Activated CD4-positive, CD25-positive, alpha-beta regulatory T cell treated with anti-CD3 and anti-CD28 coated beads, Interleukin-2, amount 50 U/mL, for 24 hours (primary cell): ENCODE measurements around the gene SDCCAG8.
"Not testable (repeated sequence)": the region's sequence is repeated elsewhere in the genome, so short reads cannot be mapped to it uniquely, and the experiment has no call there.

Source experiments
- ATAC-seq, 2 donors: fragments of 150-1000 bp; cut with Tn5 transposase; one replicate each; pipeline ENCODE4 v1.10.0; 2021; ENCODE audit warnings: mild to moderate bottlenecking in 1 of 2, moderate library complexity in 1 of 2

SDCCAG8 gene

DNA sequence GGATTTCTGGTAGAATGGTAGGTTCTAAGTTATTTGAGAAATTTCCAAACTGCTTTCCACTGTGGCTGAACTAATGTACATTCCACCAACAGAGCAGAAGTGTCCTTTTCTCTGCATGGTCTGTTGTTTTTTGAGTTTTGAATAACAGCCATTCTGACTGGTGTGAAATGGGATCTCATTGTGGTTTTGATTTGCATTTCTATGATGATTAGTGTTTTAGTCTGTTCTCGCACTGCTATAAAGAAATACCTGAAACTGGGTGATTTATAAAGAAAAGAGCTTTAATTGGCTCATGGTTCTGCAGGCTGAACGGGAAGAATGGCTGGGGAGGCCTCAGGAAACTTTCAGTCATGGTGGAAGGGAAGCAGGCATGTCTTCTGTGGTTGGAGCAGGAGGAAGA lies 80.3 kb downstream of the SDCCAG8 start:
- ATAC-seq, result no peak

DNA sequence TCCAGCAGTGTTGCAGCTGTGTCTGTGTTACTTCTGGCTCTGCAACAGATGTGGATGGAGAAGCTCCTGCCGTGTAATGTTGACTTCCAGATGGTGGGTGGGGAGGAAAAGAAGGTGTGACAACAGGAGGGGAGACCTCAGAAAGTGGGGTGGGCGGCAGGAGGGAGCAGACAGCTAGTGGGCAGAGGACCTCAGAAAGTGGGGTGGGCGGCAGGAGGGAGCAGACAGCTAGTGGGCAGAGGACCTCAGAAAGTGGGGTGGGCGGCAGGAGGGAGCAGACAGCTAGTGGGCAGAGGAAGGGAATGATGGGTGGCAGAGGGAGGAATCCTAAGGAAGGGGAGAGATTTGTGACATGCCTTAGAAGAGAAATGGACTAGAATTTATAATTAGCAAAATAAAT lies 83.0 kb downstream of the SDCCAG8 start:
- ATAC-seq, result not testable (repeated sequence)

DNA sequence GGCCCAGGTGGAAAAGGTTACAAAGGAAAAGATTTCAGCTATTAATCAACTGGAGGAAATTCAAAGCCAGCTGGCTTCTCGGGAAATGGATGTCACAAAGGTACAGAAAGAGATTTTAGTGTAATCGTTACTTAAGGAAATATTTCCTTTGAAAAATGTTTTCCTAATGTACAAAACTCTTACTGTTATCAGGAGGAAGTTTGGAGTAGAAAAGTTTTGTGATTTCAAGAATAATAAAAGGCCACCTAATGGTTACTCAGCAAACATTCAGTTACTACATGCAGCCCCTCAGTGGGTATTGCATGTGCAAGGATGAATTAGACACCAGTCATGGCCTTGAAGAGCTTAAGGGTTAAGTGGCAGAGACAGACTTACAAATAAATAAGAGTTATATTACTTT lies 85.2 kb downstream of the SDCCAG8 start:
- ATAC-seq, result no peak

DNA sequence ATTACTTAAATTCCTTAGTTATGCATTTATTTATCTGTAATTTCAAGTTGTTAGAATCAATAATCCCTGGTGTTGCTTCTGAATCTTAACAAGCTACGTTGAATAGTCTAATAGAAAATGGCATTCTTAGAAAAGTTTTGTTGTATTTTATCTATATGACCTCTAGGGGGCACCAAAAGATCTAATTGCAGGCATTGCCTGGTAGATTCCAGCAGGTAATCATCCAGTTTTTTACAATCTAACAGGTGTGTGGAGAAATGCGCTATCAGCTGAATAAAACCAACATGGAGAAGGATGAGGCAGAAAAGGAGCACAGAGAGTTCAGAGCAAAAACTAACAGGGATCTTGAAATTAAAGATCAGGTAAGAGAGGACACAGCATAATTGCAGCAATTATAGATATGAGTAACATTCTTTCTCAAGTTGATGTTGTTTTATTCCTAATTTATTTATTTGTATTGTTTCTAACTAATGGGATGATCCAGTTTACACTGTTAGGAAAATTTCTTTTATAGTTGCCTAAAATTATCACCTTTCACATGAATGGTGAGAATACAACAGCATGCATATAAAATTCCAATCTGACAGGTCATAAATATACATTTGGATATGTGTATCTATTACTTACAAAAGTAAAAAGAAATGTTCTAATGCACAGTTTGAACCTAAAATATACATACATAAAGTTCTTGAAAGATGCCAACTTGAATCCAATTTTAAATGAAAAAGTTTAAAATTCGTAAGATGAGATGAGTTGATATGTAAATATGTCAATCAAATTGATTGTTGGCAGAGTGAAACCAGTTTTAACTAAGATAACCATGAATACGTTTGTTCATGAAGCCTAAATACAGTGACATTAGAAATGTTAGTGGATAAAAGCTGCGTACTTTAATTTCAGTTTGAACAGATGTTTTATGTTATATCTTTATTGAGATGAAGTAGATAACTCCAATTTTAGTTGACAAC lies 88.4 kb downstream of the SDCCAG8 start:
- peak in 1 of 2 donors; percentile 30 for ATAC-seq

DNA sequence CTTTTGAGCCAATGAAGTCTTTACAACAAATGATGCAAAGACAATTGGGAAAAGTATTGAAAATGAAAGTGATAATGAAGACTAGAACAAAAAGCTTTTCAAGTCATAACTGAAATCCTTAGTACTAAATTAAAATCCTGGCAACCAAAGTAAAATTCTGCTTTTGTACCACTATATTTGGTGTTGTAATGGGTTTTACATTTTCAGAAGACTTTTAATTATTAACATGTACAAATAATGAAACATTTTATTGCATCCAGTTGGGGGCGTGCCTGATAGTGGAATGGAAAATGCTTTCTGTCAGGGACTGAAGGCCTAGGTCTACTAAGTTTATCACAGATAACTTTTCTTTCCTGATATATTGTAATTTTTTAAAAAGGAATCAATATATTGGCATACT lies 89.4 kb downstream of the SDCCAG8 start:
- no peak for ATAC-seq

DNA sequence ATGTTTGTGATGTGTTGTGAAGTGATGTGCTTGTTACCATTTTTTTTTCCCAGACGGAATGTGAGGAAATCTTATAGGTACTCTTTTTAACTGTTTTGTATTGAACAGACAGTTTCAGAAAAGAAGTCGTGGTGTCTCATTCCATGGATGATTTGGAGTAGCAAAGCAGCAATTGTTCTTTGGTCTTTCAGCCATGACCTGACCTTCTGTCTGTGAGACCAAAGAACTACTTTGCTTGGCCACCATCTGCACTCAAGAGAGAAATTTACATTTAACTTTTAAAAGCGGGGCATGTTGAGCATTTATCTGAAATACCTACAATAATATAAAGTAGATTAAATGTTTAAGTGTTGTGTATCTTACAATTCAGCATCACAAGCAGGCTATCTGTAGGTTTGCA lies 90.2 kb downstream of the SDCCAG8 start:
- no peak for ATAC-seq

DNA sequence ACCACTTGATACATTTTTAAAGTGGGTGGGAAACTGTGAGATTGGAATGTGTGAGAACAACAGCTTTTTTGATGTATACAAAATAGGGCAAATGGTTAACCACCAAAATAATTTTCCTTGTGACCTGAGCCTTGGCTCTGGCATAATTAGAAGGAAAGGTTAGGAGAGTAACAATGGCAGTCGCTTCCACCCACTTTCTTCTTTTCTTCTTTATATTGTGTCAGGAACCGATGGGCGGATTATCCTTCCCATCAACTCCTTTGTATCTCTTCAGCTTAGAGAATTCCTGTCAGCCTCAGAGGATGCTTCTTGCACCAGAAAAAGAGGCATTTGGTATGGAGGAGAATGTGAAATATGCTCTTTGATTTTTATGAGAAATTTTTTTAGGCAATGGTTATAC lies 90.6 kb downstream of the SDCCAG8 start:
- ATAC-seq, result no peak

DNA sequence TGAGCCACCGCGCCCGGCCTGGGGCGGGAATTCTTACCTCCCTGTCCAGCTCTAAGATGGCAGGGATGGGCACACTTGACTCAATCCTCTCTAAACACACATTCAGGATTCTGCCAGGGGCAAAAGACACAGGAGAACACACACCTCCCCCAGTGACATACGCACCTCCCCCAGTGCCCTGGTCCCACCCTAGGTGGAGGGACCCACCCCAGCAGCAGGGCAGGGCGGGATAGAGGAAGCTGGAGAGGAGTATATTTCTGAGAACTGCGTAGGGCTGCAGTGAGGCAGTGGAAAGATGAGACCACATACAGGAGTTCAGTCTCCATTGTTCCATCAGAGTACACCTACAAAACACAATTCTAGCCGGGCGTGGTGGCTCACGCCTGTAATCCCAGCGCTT lies 92.5 kb downstream of the SDCCAG8 start:
- ATAC-seq, result no peak

DNA sequence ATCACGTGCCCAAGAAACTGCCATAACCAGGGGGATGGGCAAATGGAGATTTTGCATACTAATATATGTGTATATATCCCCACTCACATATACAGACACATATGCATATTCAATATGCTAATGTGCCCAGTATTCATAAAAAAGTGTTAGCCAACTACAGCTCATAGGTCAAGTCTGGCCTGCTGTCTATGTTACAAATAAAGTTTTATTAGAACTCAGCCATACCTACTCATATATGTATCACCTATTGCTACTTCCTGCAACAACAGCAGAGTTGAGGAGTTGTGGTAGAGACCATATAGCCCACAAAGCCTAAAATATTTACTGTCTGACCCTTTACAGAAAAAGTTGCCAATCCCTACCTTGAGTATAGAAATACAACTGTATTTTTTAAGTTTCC lies 93.3 kb downstream of the SDCCAG8 start:
- ATAC-seq, result no peak

DNA sequence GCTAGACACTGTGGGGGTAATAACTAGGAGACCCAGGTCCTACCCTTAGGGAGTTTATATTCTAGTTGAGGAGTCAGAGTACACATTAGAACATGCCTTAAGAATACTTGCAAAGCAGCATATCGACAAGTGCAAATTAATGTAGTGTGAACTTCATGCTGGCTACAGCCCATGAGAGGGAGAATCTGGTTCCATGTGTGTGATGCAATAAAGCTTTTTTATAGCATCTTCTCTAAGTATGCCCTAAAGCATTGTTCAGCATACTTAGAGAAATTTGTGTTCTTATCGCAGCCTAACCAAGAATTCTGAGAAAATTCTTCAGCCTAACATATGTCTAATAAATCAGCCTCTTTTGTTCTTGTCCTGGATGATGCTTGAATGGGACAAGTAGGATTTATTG lies 95.5 kb downstream of the SDCCAG8 start:
- no peak for ATAC-seq

DNA sequence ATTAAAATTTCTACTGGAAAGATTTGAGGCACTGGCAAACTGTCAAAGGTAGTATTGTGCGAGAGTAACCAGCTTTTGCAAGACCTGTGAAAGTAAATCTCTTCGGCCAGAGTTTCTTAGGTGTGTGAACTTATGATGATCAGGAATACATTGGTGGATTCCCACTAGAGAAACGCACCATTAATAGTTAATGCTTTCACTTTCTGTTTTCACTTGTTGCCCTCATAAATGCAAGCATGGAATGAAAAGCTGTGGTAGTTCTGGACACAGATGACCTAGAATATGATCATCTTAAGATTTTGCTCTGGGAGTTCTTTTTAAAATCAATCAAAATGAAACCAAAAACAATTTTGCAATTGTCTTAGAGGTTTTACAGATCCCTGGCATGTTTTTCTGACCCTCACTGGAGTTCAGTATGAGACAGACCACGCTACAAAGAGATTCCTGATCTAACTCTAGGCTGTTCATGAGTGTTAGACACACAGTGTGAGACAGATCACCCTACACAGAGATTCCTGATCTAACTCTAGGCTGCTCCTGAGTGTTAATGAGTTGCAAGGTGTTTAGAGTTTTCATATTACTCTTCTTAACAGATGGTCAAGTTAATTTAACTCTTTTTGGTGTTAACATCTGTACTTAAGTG lies 98.8 kb downstream of the SDCCAG8 start:
- ATAC-seq, result no peak

DNA sequence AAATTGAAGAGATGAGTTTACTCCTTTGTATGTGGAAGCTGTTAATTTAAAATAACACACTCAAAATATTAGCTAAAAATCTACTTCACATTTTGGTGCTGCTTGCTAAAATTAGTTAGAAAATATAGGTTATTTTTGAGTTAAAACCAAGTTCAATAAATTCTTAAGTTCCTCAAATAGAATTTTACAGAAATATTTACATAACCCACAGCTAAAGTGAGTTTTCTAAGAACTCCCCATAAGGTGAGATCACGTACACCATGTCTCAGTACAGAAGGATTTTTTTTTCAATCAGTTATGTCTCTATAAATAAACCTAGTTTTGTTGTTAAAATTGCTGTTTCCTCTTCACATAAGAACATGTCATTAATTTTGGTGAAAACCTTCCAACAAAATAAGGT lies 108.0 kb downstream of the SDCCAG8 start:
- no peak for ATAC-seq

DNA sequence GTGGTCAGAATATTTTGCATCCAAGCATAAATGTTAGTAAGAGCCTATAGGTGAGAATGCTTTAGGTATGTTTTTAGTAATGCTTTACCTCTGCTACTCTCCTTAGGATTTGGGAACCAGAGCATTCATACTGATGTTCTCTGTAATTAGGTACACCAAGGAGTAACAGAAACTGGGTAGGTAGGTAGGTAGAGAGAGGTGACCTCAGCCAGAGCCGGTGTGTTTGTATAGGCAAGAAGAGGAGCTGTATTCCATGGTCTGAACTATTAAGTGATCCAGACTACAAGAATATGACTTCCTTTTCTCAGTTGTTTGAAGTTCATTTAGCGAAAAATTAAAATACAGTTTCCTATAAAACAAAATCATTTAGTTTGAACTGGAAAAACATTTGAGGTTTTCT lies 108.5 kb downstream of the SDCCAG8 start:
- no peak for ATAC-seq

DNA sequence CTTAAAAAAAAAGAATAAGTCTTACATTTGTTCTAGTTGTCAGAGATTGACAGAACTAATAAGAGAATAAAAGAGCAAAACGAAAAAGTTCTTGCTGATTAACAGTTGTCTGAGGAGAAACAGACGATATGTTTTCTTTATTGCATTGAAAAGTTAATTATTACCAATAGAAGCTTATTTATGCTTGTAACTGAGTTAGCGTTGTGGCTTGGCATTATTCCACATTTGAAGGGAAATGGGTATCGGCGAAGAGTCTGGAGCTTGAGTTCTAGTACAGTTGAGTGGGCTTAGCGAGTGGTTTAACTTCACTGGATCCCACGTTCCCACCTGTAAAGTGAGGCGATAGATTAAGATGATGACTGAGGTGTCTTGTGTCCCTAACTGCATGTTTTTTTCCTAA lies 109.0 kb downstream of the SDCCAG8 start:
- no peak for ATAC-seq

DNA sequence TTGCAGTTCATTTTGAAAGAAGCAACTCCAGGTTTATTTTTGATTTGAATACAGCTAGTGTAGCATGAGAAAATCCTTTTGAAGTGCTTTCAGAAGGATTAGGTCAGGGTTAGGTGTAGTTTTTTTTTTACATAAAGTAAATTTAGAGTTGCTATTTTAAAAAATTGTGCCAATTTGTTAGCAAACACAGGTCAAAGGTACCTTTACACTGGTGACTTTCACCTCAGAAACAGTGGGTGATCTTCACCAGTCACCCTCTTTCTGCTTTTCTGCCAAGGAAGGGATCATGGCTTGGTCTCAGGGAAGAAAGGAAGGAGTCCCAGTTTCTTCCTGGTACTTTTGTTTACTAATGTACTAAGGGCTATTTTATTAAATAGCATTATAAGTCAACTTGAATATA lies 111.5 kb downstream of the SDCCAG8 start:
- ATAC-seq, result no peak

DNA sequence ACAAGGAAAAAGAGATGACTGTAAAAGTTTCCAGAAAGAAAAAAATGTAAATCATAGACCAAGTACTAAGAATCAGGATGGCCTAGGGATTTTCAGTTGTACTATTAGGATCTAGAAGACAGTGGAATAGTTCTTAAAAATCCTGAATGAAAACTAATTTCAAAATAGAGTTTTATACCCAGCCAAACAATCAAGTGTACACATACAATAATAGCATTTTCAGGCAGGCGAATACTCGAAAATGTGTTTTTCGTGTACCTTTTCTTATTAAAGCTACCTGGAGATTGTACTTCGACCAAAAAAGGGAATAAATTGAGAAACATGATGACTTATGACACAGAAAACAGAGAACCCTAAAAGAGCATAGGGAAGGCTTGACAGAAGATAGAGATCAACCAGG lies 118.6 kb downstream of the SDCCAG8 start:
- ATAC-seq, result no peak

DNA sequence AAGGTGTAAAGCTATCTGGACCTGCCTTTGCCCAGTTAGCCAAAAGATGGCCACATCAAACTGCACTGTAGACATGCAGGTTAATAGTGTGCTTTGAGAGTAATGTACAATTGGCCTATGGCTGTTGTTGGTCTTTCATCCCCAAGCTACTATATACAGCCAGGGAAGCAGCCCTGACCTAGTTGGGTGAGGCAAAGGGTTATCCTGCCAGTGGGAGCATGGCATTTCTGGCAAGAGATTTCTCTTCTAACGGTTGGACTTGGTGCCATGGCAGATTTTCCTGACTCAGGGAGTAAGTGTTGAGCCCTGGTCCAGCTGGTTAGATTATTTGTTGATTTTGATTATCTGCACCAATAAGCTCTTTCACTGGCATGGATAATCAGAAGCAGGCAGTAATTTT lies 119.8 kb downstream of the SDCCAG8 start:
- ATAC-seq, result no peak

DNA sequence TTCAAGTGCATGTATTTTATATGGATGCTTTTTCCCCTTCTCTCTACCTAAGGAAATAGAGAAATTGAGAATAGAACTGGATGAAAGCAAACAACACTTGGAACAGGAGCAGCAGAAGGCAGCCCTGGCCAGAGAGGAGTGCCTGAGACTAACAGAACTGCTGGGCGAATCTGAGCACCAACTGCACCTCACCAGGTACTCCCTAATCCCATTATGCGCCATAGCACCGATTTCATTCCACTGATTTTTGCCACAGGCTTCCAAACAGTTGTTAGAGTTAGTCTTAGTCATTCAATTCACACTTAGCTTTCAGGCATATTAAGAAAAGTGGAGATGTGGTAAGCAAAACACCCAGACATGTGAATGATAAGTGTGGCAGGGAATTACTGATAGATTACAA lies 122.8 kb downstream of the SDCCAG8 start:
- no peak for ATAC-seq

DNA sequence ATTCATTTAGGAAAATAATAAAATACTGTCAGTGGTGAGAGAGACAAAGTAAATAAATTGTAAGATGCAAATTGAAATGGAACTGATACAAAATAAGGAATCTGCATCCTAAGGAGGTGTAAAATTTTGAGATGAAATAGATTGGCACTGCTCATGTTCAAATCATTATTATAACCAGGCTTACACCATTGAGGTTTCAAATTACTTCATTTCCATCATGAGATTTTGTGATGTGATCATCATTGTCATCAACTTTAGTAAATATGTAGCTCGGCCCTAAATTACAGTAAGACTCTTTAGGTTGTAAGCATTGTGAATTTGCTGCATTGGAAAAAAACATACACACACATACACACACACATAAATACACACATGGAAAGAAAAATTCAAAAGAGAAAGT lies 123.4 kb downstream of the SDCCAG8 start:
- ATAC-seq, result no peak

DNA sequence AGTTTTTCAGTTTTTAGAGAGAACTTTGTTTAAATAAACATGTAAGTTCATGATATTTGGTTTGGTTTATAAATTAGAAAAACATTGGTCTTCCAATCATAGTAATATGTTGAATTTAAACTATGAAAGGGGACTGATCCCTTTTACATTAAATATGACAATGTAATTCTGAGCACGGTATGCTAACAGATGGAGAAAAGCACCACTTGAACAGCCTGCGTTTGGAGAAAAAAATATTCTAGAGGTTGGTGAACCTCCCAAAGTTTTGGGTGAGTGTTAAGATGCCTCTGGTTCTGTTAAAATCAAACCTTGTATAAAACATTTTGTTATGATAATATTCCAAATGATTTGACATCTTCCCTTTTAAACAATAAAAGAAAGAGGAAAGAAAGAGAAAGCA lies 123.9 kb downstream of the SDCCAG8 start:
- no peak for ATAC-seq

DNA sequence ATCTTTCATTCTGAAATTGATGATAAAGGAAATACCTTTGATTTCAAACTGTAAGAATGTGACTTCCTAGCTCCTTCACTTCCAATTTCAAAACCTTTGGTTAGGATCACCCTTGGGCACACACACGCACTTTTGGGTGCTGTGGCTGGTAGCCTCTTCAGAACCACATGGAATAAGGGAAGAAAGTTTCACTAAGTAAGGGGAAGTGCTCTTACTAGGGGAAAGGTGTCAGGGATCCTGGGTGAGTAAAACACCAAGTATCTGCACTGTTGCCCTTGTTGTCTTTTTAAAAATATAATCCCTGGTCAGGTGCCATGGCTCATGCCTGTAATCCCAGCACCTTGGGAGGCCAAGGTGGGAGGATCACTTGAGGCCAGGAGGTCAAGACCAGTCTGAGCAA lies 132.4 kb downstream of the SDCCAG8 start:
- no peak for ATAC-seq

DNA sequence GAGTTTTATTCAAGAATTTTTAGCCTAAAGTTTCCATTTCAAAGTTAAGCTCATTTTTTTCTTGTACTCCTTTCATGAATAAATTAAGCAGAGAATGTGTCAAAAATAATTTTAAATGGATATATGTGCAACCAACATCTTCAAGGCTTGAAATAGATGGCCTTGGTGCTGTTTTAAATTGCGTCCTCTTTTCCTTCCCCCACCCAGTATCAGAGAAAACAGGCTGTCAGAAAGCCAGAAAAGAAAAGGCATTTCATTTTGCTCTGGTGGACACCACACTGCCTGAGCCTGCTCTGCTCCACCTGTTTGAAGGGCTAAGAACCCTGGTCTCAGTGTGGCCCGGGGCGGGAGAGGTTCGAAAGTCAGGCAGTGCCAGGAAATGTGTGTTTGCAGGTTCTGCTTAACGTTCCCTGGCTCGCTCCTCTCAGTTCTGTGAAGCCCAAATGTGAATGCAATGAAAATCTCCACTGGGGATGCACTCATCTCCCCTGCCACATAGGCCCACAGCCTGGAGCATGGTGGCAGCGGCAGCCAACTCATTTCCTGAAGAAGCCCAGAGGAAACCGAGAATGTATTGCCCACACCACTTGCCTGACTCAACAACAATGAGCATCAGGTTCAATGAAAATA lies 134.4 kb downstream of the SDCCAG8 start:
- ATAC-seq, result no peak

DNA sequence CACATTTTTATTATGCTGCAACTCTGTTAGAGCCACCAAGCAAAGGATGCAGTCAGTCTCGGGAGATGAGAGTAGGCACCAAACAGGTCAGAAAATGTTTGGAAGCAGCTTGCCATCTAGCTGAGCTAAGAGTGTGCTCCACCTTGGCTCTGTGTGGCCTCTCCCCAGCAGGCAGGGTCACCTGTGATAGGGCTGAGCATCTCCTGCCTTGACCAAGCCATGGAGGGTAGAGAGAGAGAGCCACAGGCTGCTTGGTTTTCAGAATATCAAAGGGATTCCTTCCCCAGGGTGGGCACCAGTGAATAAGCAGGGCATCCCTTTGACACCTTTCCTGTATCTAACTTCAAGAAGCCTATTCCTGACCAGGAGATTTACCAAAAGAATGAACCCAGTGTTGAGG lies 135.5 kb downstream of the SDCCAG8 start:
- no peak for ATAC-seq

DNA sequence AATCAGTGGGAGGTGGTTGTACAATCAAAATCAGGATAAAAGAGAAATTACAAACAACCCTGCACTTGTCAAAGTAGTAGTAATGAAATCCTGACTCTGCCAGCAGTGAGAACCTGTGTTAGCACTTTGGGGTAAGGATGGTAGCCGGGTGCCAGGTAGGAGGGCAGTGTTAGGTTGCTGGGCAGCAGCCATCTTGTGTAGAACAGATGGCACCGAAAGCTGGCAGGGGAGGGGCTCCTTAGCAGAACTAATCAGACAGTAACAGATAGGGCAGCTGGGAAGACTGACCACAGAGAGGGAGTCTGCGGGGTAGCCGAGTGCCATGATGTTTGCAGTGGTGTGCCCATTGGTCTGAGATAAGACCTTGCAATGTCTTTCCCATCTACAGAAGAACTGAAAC lies 137.3 kb downstream of the SDCCAG8 start:
- ATAC-seq, result no peak
